Smooth muscle cell (in vitro differentiated cells): ENCODE data around the gene CP. TPM values are rescaled to one million over a fixed set of nuclear protein-coding genes. Genes with fewer than 3 reads are reported as not detected.

Experiments used
- DNase-seq: peaks from one replicate; lab custom pipeline; 2025; ENCODE audit not compliant: unreplicated experiment; lab: John Stamatoyannopoulos, UW
- H2AFZ ChIP-seq: fragments of 200-600 bp; sonication (generic); 2 replicates; pipeline ENCODE4 v1.6.0; 2016; ENCODE audit warnings: antibody characterized with exemption, low read depth, mild to moderate bottlenecking
- H3F3A ChIP-seq: fragments of 200-600 bp; sonication (generic); 2 replicates; pipeline ENCODE4 v1.6.0; 2017; ENCODE audit warnings: antibody characterized with exemption, low read depth
- H3K27ac ChIP-seq: fragments of 200-600 bp; sonication (generic); 2 replicates; pipeline ENCODE4 v1.5.1; 2016; ENCODE audit warnings: low read depth, mild to moderate bottlenecking
- H3K27me3 ChIP-seq: fragments of 200-600 bp; sonication (generic); 2 replicates; pipeline ENCODE4 v1.6.1; 2016; ENCODE audit warnings: low read depth, mild to moderate bottlenecking
- H3K36me3 ChIP-seq: fragments of 200-600 bp; sonication (generic); 2 replicates; pipeline ENCODE4 v1.5.1; 2016; ENCODE audit warnings: low read depth
- H3K4me1 ChIP-seq: fragments of 200-600 bp; sonication (generic); 2 replicates; pipeline ENCODE4 v1.5.1; 2016; ENCODE audit warnings: low read depth
- H3K4me2 ChIP-seq: fragments of 200-600 bp; sonication (generic); 2 replicates; pipeline ENCODE4 v1.6.0; 2016; ENCODE audit warnings: mild to moderate bottlenecking
- H3K4me3 ChIP-seq: fragments of 200-600 bp; sonication (generic); 2 replicates; pipeline ENCODE4 v1.5.1; 2016; ENCODE audit warnings: mild to moderate bottlenecking
- H3K79me2 ChIP-seq: fragments of 200-600 bp; sonication (generic); 2 replicates; pipeline ENCODE4 v1.6.0; 2016; ENCODE audit warnings: low read depth, mild to moderate bottlenecking
- H3K9ac ChIP-seq: fragments of 200-600 bp; sonication (generic); 2 replicates; pipeline ENCODE4 v1.6.0; 2016; ENCODE audit warnings: low read depth
- H3K9me3 ChIP-seq: fragments of 200-600 bp; sonication (generic); replicated peaks from 2 replicates; pipeline ENCODE4 v1.5.1; 2016; ENCODE audit warnings: low read depth
- H4K20me1 ChIP-seq: fragments of 200-600 bp; sonication (generic); 2 replicates; pipeline ENCODE4 v1.6.0; 2016; ENCODE audit warnings: low read depth
- WGBS: methylation state at CpG from one replicate; pipeline ENCODE4 v1.1.7; 2016; ENCODE audit warnings: low lambda C conversion rate; 5-methylcytosine and 5-hydroxymethylcytosine counted together
- polyA plus RNA-seq: library from polyadenylated mRNA; unstranded; fragments of >200 nt; fragmentation: Nextera tagmentation; extraction: Ambion mirVana; gene quantifications from 2 replicates; pipeline ENCODE4 v1.2.1, GENCODE V29; 2016
- total RNA-seq: library from RNA; depleted of rRNA; stranded (reverse); fragments of >200 nt; gene quantifications from 2 replicates; pipeline ENCODE4 v1.2.3, GENCODE V29; 2014
- TF ChIP-seq, protein P1 (sequence below): fragments of 200-600 bp; sonication (generic); IDR thresholded peaks from 2 replicates; pipeline ENCODE4 v1.5.1; 2017; ENCODE audit warnings: borderline replicate concordance, mild to moderate bottlenecking, antibody characterized with exemption; ENCODE audit not compliant: insufficient read depth, poor library complexity, severe bottlenecking

CP gene
- total and polyA plus RNA-seq, 2 experiments from 2014 or later = 2.6 TPM; not detected in 1

DNA sequence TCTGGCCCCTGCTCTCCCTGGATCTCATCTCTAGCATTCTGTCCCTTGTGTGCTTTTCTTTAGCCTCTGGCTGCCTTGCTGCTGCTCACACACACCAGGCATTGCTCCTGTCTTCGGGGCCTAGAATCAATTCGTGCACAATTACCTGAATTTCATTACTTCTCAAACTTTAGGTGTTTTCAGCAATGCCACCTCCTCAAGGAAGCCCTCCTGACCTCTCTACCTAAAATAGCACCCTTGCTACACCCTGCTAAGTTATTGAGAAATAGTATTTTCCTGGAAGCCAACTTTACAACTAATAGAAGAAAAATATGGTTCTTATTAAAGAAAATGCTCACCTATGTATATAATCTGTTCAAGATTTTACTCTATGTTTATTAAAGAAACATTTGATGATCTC is 40.4 kb downstream of the CP start:
- no peak overlapping the region for H3K4me2 ChIP-seq
- H3K9ac ChIP-seq = no peak overlapping the region
- H3K36me3 ChIP-seq = peaks cover 6% of the 10 kb centered on the region
- H3K4me1 ChIP-seq = no peaks in the 10 kb centered on the region
- 100% methylated on average over 2 of the region's 2 CpGs for WGBS
- H3K79me2 ChIP-seq = no peaks in the 10 kb centered on the region
- H3K27ac ChIP-seq = no peak overlapping the region
- H3K27me3 ChIP-seq = no peaks in the 10 kb centered on the region
- H3K4me3 ChIP-seq = no peak overlapping the region
- no peaks in the 10 kb centered on the region for H3K9me3 ChIP-seq
- TF ChIP-seq, protein P1, sequence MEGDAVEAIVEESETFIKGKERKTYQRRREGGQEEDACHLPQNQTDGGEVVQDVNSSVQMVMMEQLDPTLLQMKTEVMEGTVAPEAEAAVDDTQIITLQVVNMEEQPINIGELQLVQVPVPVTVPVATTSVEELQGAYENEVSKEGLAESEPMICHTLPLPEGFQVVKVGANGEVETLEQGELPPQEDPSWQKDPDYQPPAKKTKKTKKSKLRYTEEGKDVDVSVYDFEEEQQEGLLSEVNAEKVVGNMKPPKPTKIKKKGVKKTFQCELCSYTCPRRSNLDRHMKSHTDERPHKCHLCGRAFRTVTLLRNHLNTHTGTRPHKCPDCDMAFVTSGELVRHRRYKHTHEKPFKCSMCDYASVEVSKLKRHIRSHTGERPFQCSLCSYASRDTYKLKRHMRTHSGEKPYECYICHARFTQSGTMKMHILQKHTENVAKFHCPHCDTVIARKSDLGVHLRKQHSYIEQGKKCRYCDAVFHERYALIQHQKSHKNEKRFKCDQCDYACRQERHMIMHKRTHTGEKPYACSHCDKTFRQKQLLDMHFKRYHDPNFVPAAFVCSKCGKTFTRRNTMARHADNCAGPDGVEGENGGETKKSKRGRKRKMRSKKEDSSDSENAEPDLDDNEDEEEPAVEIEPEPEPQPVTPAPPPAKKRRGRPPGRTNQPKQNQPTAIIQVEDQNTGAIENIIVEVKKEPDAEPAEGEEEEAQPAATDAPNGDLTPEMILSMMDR = no peak
- H3F3A ChIP-seq = peaks cover 12% of the 10 kb centered on the region
- H2AFZ ChIP-seq = no peak overlapping the region
- H4K20me1 ChIP-seq = no peaks in the 10 kb centered on the region
- DNase-seq = no peak

DNA sequence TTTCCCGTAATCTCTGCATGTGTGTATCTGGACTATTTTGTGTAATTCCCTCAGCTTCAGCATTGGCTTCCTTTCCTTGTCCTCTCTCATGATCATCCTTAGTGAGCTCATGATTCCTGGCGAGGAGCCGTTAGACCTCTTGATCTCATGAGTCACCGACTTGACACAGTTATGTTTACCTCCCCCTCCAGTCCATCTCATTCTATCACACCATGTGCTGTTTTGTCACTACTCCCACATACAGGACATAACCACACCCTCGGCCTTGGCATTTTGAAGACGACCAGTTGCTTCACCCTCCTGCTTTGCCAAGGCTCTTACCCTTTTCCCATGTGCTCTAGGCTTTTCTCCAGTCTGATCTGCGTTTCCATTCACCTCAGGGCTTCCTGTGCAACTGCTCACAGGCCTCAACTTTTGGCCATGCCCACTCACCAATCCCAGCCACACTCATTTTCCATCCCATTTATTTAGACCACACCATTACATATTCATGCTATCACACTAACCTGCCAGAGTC is 41.5 kb downstream of the CP start:
- H3K36me3 ChIP-seq = peaks cover 6% of the 10 kb centered on the region
- TF ChIP-seq, protein P1 = no peak
- no peaks in the 10 kb centered on the region for H3K79me2 ChIP-seq
- no peak overlapping the region for H2AFZ ChIP-seq
- no peaks in the 10 kb centered on the region for H3K27me3 ChIP-seq
- H3K4me2 ChIP-seq = peak overlapping the region; percentile 16
- H3K27ac ChIP-seq = peak overlapping the region; percentile 65
- H3K9ac ChIP-seq = no peak overlapping the region
- no peak overlapping the region for H3K4me3 ChIP-seq
- no peaks in the 10 kb centered on the region for H3K9me3 ChIP-seq
- DNase-seq = no peak
- WGBS = 30% methylated on average over 7 of the region's 7 CpGs
- peaks cover 10% of the 10 kb centered on the region for H3F3A ChIP-seq
- H3K4me1 ChIP-seq = no peaks in the 10 kb centered on the region
- H4K20me1 ChIP-seq = no peaks in the 10 kb centered on the region

DNA sequence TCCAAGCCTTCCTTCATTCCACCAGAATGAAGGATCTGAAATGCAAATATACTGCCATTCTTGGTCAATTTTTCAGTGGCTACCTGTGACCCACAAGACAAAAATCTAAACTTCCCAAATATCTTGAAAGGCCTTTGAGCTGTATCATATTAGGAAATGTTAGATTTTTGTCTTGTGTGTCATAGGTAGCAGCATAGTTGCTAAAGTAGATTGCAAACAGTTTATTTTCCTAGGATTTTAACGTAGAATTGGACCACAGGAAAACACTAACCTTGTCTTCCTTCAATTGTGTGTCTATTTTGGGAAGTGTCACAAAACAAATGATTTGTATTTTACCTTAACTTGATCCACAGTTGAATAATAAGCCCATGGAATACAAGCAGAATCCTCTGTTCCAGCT is 42.4 kb downstream of the CP start:
- Histone ChIP-seq H3K9ac (no peak overlapping the region), H2AFZ (no peak overlapping the region), H3K27me3 (no peaks in the 10 kb centered on the region), H3K9me3 (no peaks in the 10 kb centered on the region), H3K4me2 (peak overlapping the region; percentile 16), H3F3A (peaks cover 10% of the 10 kb centered on the region), H3K4me3 (no peak overlapping the region), H3K36me3 (peaks cover 6% of the 10 kb centered on the region), H3K27ac (peak overlapping the region; percentile 65), H4K20me1 (no peaks in the 10 kb centered on the region), H3K79me2 (no peaks in the 10 kb centered on the region), H3K4me1 (peaks cover 7% of the 10 kb centered on the region)
- 29% methylated on average over 1 of the region's 1 CpG for WGBS
- no peak for DNase-seq
- TF ChIP-seq, protein P1 = no peak

DNA sequence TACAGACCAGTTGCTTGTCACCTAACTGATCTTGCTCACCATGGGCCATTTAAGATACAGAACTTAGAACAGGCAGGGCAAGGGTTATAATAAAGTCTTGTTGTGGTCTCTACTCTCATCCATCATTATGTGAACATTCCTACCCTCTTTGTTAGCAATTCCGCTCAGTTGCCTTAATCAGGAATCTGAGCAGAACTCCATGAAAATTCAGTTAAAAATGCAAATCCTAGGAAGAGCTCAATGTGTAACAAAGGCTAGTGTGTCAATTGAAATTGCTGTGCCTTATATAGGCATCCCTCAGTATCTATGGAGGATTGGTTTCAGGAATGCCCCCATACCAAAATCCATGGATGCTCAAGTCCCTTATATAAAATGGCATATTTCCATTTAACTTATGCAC is 44.5 kb downstream of the CP start:
- H3K4me3 ChIP-seq = no peak overlapping the region
- H3K79me2 ChIP-seq = no peaks in the 10 kb centered on the region
- H3K27me3 ChIP-seq = no peaks in the 10 kb centered on the region
- peaks cover 7% of the 10 kb centered on the region for H3K4me1 ChIP-seq
- no peak overlapping the region for H3K9ac ChIP-seq
- TF ChIP-seq, protein P1 = no peak
- no peak for DNase-seq
- no peaks in the 10 kb centered on the region for H3K9me3 ChIP-seq
- whole genome bisulfite sequencing = 97% methylated on average over 1 of the region's 1 CpG
- H3K36me3 ChIP-seq = peaks cover 10% of the 10 kb centered on the region
- H4K20me1 ChIP-seq = no peaks in the 10 kb centered on the region
- no peak overlapping the region for H2AFZ ChIP-seq
- H3F3A ChIP-seq = peaks cover 10% of the 10 kb centered on the region
- no peak overlapping the region for H3K4me2 ChIP-seq
- H3K27ac ChIP-seq = no peak overlapping the region
